Measurements from ENCODE around the gene KDM3B. TPM values are rescaled to one million over a fixed set of nuclear protein-coding genes. Genes with fewer than 3 reads are reported as not detected.

The KDM3B gene
- total RNA-seq, 1 donor from 2014 or later, result 16.3 TPM

Other genes starting within 250 kb of the KDM3B start
- 0.20 TPM for gene NME5, start 213.3 kb upstream of the KDM3B start, total RNA-seq
- gene BRD8, start 174.1 kb upstream of the KDM3B start, total RNA-seq, result 19.3 TPM
- 0.35 TPM for gene KIF20A, start 173.6 kb upstream of the KDM3B start, total RNA-seq
- 12.1 TPM for gene CDC23, start 139.4 kb upstream of the KDM3B start, total RNA-seq
- gene GFRA3, start 78.1 kb upstream of the KDM3B start, total RNA-seq, result not detected
- not detected for gene CDC25C, start 20.9 kb upstream of the KDM3B start, total RNA-seq
- 10.4 TPM for gene FAM53C, start 14.4 kb upstream of the KDM3B start, total RNA-seq
- not detected for gene REEP2, start 86.4 kb downstream of the KDM3B start, total RNA-seq
- 12.1 TPM for gene EGR1, start 112.8 kb downstream of the KDM3B start, total RNA-seq
- 28.1 TPM for gene ETF1, start 190.6 kb downstream of the KDM3B start, total RNA-seq
- gene HSPA9, start 222.7 kb downstream of the KDM3B start, total RNA-seq, result 201 TPM